GM18519 (cell line): ENCODE data around the gene NRG2.

Experiments
- ATAC-seq: cut with Tn5 transposase; IDR thresholded peaks from one replicate; pipeline ENCODE4 v1.9.1; 2021; ENCODE audit warnings: mild to moderate bottlenecking, moderate library complexity; ENCODE audit not compliant: unreplicated experiment, low FRiP score

The NRG2 gene

GRCh38 chr5:139823757-139824355 is 219.2 kb downstream of the NRG2 start:
- ATAC-seq = no peak

- no peak for ATAC-seq
Measured at GRCh38 chr5:139822553-139823425, 220.3 kb downstream of the NRG2 start.

GRCh38 chr5:139821806-139822552 is 221.1 kb downstream of the NRG2 start:
- no peak for ATAC-seq

- no peak for ATAC-seq
Measured at GRCh38 chr5:139820606-139821005, 222.5 kb downstream of the NRG2 start.

- no peak for ATAC-seq
Measured at GRCh38 chr5:139820130-139820529, 223.0 kb downstream of the NRG2 start.

- ATAC-seq = no peak
Measured at GRCh38 chr5:139817970-139818369, 225.1 kb downstream of the NRG2 start.

GRCh38 chr5:139817362-139817761 is 225.7 kb downstream of the NRG2 start:
- no peak for ATAC-seq

GRCh38 chr5:139816566-139816965 is 226.5 kb downstream of the NRG2 start:
- no peak for ATAC-seq

GRCh38 chr5:139814704-139815280 is 228.3 kb downstream of the NRG2 start:
- no peak for ATAC-seq

GRCh38 chr5:139814191-139814601 is 228.9 kb downstream of the NRG2 start:
- ATAC-seq = no peak

- ATAC-seq = no peak
Measured at GRCh38 chr5:139812836-139813805, 230.0 kb downstream of the NRG2 start.

- ATAC-seq = no peak
Measured at GRCh38 chr5:139812323-139812722, 230.8 kb downstream of the NRG2 start.

GRCh38 chr5:139811274-139811607 is 231.9 kb downstream of the NRG2 start:
- no peak for ATAC-seq

GRCh38 chr5:139810341-139811273 is 232.5 kb downstream of the NRG2 start:
- ATAC-seq = no peak

- no peak for ATAC-seq
Measured at GRCh38 chr5:139809331-139809810, 233.7 kb downstream of the NRG2 start.

- ATAC-seq = no peak
Measured at GRCh38 chr5:139808481-139809330, 234.4 kb downstream of the NRG2 start.

GRCh38 chr5:139807647-139808030 is 235.5 kb downstream of the NRG2 start:
- ATAC-seq = no peak
